SIG-M5 treated with dmso at 0.1 percent for 504 hours (cell line): ENCODE data around the gene INSRR.

ENCODE experiments used
- DNase-seq: peaks from one replicate; lab custom pipeline; 2025; ENCODE audit not compliant: unreplicated experiment; lab: John Stamatoyannopoulos, UW

The INSRR gene

DNA sequence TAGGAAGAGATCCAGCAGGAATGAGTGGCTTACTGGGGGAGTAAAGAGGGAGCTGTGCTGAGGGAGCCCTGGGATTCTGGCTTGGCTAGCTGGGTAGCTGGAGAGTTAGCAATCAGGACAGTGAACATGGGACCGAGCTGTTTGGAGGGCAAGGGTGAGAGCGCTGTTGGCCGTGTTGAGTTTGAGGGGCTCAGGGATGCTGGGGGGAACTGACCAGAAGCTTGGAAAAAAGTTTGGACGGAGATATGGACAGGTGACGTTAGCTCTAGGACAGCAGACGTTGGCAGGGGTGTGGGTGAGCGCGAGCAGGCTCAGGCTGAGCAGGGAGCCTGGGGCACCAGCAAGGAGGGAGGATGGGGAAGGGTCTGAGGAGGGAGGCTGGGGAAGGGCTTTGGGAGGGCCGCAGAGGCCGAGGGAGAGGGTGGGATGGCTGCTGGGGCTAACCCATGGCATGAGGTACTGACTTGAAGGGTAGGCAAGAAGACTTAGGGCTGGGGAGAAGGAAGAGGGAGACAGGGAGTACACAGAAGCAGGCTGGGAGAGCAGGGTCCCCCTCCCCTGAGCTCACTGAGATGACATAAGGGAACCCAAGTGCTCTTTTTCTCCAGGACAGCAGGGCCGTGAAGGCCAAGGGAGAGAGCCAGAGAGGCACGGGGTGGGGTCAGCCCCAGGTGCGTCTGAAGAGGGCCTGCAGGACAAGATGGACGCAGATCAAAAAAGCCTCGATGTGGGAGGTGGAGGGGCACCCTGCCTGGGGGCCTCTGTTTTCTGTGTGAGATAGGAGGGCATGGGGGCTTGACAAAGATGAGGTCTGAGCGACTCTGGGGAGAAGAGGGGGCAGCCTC is 50.5 kb downstream of the INSRR start:
- DNase-seq, result no peak

DNA sequence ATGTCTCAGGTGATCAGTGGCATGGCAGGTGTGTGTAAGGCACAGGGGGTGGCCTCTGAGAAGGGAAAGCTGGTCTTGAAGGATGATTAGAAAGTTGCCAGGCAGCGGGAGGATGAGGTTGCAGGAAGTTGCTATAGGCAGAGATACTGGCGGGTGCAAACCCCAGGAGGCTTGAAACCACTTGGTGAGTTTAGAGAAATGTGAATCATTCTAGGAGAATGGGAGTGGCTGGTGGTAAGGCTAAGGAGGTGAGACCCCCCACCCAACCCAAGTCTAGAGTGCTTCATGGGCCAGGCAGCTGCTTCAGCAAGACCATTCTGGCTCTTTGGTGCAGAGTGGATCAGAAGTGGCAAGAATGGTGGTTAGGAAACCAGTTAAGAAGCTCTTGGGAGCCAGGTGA is 51.3 kb downstream of the INSRR start:
- DNase-seq, result no peak

DNA sequence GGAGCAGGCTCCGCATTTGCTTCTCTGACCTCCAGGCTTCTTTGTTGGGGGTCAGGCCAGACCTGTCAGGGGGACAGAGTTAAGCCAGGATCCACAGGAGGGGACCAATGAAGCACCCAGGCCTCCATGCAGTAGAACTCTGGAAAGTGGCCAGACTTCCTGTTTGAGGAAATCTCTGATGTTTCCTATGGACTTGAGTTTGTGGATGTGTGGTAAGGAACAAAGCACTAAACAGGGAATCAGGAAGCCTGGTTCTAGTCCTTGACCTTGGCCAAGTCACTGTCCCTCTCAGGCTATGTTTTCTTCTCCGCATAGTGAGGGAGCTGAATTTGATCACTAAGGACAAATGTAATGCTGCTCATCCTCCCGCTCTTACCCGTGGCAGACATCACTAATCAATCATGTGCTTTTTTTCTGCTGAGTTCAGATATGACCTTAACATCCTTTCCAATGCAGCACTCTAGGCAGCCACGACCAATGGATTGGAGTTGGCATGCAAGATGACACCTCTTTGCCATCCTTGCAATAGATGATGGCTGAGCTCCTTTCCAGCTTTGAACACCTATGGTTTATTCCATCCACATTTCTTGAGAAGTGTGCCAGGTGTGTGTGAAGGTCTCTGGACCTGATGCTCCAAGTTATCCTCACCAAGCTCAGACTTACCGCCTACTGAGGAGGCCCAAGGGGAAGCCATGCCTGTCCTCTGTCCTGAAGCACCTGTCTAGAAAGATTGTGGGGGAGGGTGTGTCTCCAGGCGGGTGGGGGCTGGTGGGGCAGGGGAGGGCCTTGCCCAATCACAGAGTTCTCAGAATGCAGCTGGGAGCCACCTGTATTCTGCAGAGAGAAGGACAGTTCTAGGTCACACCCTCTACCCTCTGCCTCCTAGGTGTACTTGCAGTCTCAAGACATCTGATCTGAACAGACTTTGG is 52.1 kb downstream of the INSRR start:
- no peak for DNase-seq

DNA sequence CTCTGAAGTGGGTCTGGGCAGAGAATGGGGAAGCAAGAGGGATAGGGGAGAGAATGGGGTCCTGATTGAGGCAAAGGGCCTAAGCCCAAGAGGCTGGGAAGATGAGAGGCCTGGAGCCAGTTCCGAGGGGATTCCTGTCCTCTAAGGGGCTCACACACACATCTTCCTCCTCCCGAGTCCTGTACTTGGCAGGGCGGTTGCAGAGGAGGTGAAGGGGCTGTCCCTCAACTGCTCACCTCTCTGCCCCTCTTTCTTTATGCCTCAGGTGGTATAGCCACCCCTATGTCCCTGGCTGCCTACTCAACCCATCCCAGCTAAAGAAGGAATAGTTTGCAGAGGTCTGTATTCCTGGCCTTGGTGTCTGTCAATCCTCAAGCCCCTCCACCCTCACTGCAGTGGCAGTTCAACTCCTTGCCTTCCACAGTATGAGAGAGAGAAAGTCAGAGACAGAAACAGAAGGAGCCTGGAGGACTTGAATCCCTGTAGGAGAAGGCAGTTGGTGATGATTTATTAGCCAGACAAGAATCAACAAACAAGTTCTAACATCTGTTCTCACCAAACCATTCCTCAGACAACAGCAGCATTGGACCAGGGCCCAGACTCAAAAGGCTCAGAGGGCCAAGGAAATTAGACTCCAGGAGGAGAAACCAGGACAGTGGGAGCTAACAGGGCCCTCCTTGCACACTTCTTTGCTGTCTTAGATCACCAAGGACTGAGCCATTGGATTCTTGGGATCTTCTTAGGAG is 53.0 kb downstream of the INSRR start:
- no peak for DNase-seq

- peak; percentile 82 for DNase-seq
These were observed 54.2 kb downstream of the INSRR start for GRCh38 chr1:156804572-156805243.

GRCh38 chr1:156804026-156804425 is 54.9 kb downstream of the INSRR start:
- DNase-seq, result no peak

DNA sequence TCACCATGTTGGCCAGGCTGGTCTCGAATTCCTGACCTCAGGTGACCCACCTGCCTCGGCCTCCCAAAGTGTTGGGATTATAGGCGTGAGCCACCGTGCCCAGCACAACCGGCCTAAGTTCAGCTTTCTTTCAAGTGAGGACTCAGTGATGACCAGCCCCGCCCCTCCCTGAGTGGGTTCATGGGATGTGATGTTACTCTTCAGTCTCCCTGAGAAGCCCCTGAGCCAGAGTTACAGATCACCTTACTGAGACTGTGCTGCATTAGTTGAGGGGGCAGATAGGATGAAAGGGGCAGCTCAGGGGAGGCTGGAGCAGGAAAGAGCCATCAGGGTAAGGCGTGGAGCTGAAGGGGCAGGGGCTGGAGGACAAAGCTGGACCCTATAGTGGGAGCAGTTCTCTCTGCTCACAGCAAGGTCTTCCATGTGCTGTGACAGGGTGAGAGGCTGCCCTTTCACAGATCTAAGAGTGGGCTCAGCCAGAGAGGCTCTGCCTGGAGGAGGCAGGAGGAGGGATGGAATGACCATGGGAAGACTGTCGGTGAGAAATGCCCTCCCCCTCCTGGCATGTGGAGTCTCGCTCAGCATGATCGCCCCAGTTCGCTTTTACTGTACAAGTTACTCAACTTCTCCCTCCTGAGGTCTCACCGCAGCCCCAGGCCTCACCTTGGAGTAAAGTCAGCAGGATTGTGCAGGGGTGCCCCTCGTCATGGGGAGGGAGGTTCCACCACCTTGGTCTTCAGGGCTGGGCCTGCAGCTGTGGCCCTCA is 55.6 kb downstream of the INSRR start:
- no peak for DNase-seq

DNA sequence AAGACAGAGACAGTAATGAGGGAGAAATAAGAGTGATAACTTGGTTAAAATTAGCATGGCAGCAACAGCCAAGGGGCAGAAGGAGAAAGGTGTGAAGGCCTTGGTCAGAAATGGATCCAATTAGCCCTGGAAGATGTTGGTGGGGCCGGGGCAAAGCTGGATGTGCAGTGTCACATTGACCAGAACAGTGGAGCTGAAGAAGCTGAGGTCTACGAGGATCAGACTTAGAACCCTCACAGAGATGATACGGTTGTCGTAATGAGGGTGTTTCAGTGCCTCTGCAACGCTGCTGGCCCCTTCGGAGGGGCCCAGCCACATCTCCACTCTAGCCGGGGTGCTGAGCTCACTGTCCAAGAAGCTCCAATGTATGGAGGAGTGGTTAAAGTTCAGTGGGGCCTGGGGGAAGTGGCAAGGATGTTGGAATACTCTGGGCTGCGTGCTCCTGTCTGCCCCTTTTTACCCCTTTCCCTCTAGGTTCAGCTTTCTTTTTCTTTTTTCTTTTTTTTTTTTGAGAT is 56.4 kb downstream of the INSRR start:
- DNase-seq, result no peak

- no peak for DNase-seq
These were observed 57.4 kb downstream of the INSRR start for GRCh38 chr1:156801409-156802121.

GRCh38 chr1:156797212-156797871 is 61.6 kb downstream of the INSRR start:
- peak; percentile 60 for DNase-seq

- no peak for DNase-seq
These were observed 62.4 kb downstream of the INSRR start for GRCh38 chr1:156796340-156797097.

- DNase-seq, result no peak
These were observed 63.1 kb downstream of the INSRR start for GRCh38 chr1:156795787-156796186.

DNA sequence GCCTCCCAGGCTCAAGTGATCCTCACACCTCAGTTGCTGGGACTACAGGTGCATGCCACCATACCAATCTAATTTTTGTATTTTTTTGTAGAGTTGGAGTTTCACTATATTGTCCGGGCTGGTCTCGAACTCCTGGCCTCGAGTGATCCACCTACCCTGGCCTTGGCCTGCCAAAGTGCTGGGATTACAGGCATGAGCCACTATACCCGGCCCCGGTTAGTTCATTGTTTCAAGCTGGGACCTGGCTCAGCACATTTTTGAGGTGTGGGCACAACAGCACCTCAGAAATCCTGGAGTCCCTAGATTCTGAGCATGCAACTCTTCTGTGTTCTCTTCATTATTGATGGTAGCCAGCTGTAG is 63.6 kb downstream of the INSRR start:
- DNase-seq, result no peak

DNA sequence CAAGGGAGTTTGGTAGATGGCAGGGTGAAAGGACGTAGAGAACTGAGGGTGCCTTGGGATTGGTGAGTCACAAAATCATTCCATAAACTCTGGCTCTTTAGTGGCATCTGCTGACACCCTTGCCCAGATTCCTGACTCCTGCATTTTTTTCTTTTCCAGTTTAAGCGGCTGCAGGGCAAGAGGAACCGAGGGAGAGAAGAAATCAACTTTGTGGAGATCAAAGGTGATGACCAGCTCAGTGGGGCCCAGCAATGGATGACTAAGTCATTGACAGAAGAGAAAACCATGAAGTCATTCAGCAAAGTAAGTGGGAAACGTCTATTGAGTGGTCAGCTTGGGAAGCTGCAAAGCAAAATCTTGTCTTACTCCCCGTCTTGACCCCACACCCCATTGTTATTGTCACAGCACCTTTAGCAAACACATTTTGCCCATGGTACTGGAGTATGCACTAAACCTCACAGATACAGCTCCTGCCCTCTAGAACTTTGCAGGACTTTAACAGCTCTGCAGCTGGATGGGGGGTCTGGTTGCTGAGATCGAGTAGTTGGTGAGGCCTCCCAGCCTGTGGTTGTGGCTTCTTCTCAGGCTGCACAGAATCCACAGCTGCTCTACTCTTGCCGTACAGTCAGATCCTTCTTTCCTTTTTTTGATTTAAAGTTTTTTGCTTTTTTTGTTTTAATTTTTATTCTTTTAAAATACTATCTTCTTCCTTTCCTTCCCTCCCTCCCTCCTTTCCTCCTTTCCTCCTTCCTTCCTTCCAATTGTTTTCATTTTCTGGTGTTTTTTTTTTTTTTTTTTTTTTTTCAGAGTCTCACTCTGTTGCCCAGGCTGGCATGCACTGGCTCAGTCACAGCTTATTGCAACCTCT is 64.2 kb downstream of the INSRR start:
- DNase-seq, result no peak
